A549 treated with Hydrocortisone at 1 μM for 4 hours (cell line): ENCODE results near the gene TCP11. TPM values are rescaled to one million over a fixed set of nuclear protein-coding genes. Genes with fewer than 3 reads are reported as not detected.

Experiments used
- total RNA-seq: library from RNA; stranded (reverse); fragments of 200-300 nt; extraction: Qiagen RNA extraction; gene quantifications from 5 replicates; pipeline ENCODE4 v1.2.3, GENCODE V29; 2022

Gene TCP11
- not detected in 5 replicates for total RNA-seq

DNA sequence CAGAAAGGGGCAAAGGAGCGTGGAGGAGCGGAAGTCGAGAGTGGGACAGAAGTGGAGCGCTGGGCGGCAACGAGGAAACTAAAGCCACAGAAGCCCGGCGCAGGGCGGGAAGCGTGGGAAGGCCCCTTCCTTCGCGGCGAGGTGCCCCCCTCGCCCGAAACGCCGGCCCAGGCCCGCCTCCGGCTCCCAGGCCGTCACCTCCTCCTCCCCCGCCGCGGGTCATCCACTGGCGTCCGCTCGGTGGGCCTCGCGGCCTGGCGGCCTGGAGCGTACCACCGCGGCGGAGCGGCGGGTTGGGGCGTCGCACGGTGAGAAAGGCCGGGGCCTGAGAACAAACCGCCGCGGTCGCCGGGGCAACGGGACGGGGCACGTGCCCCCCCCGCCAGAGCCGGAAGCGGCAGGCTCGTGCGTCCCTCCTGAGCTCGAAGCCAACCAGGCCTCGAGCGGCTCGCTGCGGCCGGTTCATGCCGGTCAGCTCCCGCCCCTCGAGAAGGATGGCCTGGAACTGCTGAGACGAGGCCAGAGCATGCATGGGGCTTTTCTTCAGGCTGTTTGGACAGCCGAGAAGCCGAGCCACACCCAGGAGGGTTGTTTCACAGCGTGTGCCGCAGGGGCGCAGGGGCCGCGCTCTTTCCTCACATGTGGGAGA, at the start of gene TCP11:
TSS of gene TCP11 (minus strand) at position 333 of the 649 bp plus-strand sequence. CDS start 469 bp downstream, outside the sequence.

Other genes starting within 250 kb of the TCP11 start
- 0.02 to 0.09 TPM (median 0.05 TPM) in 5 replicates for gene SCUBE3, start 72.6 kb upstream of the TCP11 start, total RNA-seq
- gene ZNF76, start 118.4 kb upstream of the TCP11 start, total RNA-seq, result 7.5 to 10.1 TPM (median 9.8 TPM) in 5 replicates
- 0.07 to 0.26 TPM (median 0.09 TPM) in 3 of 5 replicates, not detected in the others for gene DEF6, start 156.5 kb upstream of the TCP11 start, total RNA-seq
- gene PPARD, start 201.2 kb upstream of the TCP11 start, total RNA-seq, result 4.9 to 6.6 TPM (median 5.6 TPM) in 5 replicates